ENCODE results near the gene PLEKHM3.
A peak's percentile ranks its signal among the peaks of the same experiment; 100 is the strongest.

PLEKHM3 gene

DNA sequence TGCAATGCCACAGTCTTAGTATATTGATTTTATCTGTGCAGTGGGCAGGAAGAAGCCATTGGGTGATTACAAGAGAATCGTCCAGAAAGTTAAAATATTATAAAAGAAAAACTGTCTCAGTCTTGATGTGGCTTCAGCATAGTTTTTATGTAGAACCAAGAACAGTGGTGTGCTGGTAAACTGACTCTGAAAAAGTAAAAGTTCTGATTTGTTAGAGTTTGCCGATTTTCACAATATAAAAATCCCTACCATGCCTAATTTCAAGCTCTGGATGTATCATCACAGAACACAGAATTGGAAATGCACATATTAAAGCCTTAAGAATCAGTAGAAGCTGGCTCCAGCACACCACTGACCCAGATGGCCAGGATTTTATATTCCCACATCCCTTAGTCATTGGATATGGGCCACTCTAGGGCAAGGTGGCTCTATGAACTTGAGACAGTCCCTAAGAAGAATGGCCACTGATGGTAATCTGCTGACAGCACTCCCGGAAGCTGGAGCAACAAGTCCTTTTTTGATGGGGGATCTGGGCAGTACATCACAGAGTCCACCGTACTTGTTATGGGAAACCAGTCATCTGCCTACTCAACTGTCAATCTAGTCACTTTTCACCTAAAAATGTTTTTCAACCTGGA is 9.3 kb upstream of the PLEKHM3 start:
- DNase-seq (ENCODE audit: low read depth), result no peak
- no peak overlapping the region for H3K4me3 ChIP-seq (ENCODE audit: low read depth, low read length)
- TF ChIP-seq MAX (IDR thresholded peaks at IDR 0.05; ENCODE audit: low read depth, low read length) (no peak), POLR2A (IDR thresholded peaks at IDR 0.05; ENCODE audit: extremely low read depth, insufficient read length) (no peak), MYC (IDR thresholded peaks at IDR 0.05; ENCODE audit: low read depth, low read length) (no peak)
- TF ChIP-seq, protein P1, sequence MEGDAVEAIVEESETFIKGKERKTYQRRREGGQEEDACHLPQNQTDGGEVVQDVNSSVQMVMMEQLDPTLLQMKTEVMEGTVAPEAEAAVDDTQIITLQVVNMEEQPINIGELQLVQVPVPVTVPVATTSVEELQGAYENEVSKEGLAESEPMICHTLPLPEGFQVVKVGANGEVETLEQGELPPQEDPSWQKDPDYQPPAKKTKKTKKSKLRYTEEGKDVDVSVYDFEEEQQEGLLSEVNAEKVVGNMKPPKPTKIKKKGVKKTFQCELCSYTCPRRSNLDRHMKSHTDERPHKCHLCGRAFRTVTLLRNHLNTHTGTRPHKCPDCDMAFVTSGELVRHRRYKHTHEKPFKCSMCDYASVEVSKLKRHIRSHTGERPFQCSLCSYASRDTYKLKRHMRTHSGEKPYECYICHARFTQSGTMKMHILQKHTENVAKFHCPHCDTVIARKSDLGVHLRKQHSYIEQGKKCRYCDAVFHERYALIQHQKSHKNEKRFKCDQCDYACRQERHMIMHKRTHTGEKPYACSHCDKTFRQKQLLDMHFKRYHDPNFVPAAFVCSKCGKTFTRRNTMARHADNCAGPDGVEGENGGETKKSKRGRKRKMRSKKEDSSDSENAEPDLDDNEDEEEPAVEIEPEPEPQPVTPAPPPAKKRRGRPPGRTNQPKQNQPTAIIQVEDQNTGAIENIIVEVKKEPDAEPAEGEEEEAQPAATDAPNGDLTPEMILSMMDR (IDR thresholded peaks at IDR 0.05; ENCODE audit: low read depth, low read length), result no peak

- TF ChIP-seq POLR2A (IDR thresholded peaks at IDR 0.05; ENCODE audit: extremely low read depth, insufficient read length) (no peak), MAX (IDR thresholded peaks at IDR 0.05; ENCODE audit: low read depth, low read length) (no peak), MYC (IDR thresholded peaks at IDR 0.05; ENCODE audit: low read depth, low read length) (no peak)
- TF ChIP-seq, protein P1 (IDR thresholded peaks at IDR 0.05; ENCODE audit: low read depth, low read length), result no peak
- DNase-seq (ENCODE audit: low read depth), result peak; percentile 55
- H3K4me3 ChIP-seq (ENCODE audit: low read depth, low read length), result no peak overlapping the region
Measured at GRCh38 chr2:208033701-208034502, 8.6 kb upstream of the PLEKHM3 start.

DNA sequence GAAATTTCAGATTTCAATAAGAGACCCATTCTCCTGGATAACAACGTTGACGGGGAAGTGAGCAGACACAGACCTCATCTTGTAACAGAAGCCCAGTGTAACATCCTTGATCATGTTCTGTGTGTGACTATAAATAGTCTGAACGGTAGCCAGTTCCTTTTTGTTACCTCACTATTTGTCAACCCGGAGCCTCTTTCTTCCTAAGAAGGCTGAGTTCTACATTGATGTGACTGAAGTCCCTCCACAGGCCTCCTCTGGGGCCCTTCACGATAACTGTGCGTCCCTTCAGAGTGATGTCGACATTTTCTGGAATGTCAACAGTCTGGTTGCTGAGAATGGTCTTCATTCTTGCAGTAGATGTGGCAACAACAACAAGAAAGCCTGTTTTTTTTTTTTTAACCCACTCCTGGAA is 6.3 kb upstream of the PLEKHM3 start:
- TF ChIP-seq, protein P1 (IDR thresholded peaks at IDR 0.05; ENCODE audit: low read depth, low read length), result no peak
- TF ChIP-seq MAX (IDR thresholded peaks at IDR 0.05; ENCODE audit: low read depth, low read length) (no peak), MYC (IDR thresholded peaks at IDR 0.05; ENCODE audit: low read depth, low read length) (no peak), POLR2A (IDR thresholded peaks at IDR 0.05; ENCODE audit: extremely low read depth, insufficient read length) (no peak)
- no peak overlapping the region for H3K4me3 ChIP-seq (ENCODE audit: low read depth, low read length)
- DNase-seq (ENCODE audit: low read depth), result peak; percentile 66

GRCh38 chr2:208025814-208026184 is 472 bp upstream of the PLEKHM3 start:
- TF ChIP-seq MAX (IDR thresholded peaks at IDR 0.05; ENCODE audit: low read depth, low read length), result no peak
- TF ChIP-seq, protein P1 (IDR thresholded peaks at IDR 0.05; ENCODE audit: low read depth, low read length), result no peak
- no peak for TF ChIP-seq POLR2A (IDR thresholded peaks at IDR 0.05; ENCODE audit: extremely low read depth, insufficient read length)
- no peak for TF ChIP-seq MYC (IDR thresholded peaks at IDR 0.05; ENCODE audit: low read depth, low read length)
- peak; percentile 56 for DNase-seq (ENCODE audit: low read depth)

GRCh38 chr2:208024091-208024490 is 1.2 kb downstream of the PLEKHM3 start:
- H3K4me3 ChIP-seq (ENCODE audit: low read depth, low read length), result peak overlapping the region; percentile 99
- TF ChIP-seq, protein P1 (IDR thresholded peaks at IDR 0.05; ENCODE audit: low read depth, low read length), result no peak
- TF ChIP-seq MAX (IDR thresholded peaks at IDR 0.05; ENCODE audit: low read depth, low read length) (no peak), POLR2A (IDR thresholded peaks at IDR 0.05; ENCODE audit: extremely low read depth, insufficient read length) (no peak), MYC (IDR thresholded peaks at IDR 0.05; ENCODE audit: low read depth, low read length) (no peak)
- DNase-seq (ENCODE audit: low read depth), result no peak

More at GRCh38 chr2:208025814-208026184, 472 bp upstream of the PLEKHM3 start:
- H3K4me3 ChIP-seq (ENCODE audit: low read depth, low read length), result peak overlapping the region; percentile 99
